GM20431 (cell line): ENCODE results near the gene AIRE.
"Not testable (repeated sequence)": the region's sequence is repeated elsewhere in the genome, so short reads cannot be mapped to it uniquely, and the experiment has no call there.

Experiments used
- in situ Hi-C: fragments of 300-500 bp; cut with MseI, MboI; formaldehyde crosslinking; loops from one replicate; pipeline ENCODE4 v1.15.0; 2020; ENCODE audit warnings: low sequenced_read_pairs; ENCODE audit not compliant: unreplicated experiment

AIRE gene

GRCh38 chr21:44265734-44266270, 19.9 kb upstream of the AIRE start:
- in situ Hi-C loops, result no loop called here

GRCh38 chr21:44267655-44268142, 18.0 kb upstream of the AIRE start:
- in situ Hi-C loops, result no loop called here

GRCh38 chr21:44269090-44269489, 16.6 kb upstream of the AIRE start:
- in situ Hi-C loops, result no loop called here

GRCh38 chr21:44271558-44272283, 14.0 kb upstream of the AIRE start:
- in situ Hi-C loops, result no loop called here

GRCh38 chr21:44272284-44272858, 13.3 kb upstream of the AIRE start:
- in situ Hi-C loops, result no loop called here

- in situ Hi-C loops, result no loop called here
These were observed 12.6 kb upstream of the AIRE start for GRCh38 chr21:44273046-44273445.

GRCh38 chr21:44275041-44275440, 10.6 kb upstream of the AIRE start:
- in situ Hi-C loops, result no loop called here

- in situ Hi-C loops, result no loop called here
These were observed 6.1 kb upstream of the AIRE start for GRCh38 chr21:44279354-44280260.

- in situ Hi-C loops, result no loop called here
These were observed 3.9 kb upstream of the AIRE start for GRCh38 chr21:44281801-44282200.

- in situ Hi-C loops, result no loop called here
These were observed 3.3 kb upstream of the AIRE start for GRCh38 chr21:44282370-44282769.

GRCh38 chr21:44283211-44283785, 2.4 kb upstream of the AIRE start:
- in situ Hi-C loops, result not testable (repeated sequence)

GRCh38 chr21:44283948-44284347, 1.7 kb upstream of the AIRE start:
- in situ Hi-C loops, result no loop called here

- in situ Hi-C loops, result no loop called here
These were observed 525 bp downstream of the AIRE start for GRCh38 chr21:44286086-44286715.

- in situ Hi-C loops, result no loop called here
These were observed 1.3 kb downstream of the AIRE start for GRCh38 chr21:44286716-44287632.

GRCh38 chr21:44288251-44289110, 2.8 kb downstream of the AIRE start:
- in situ Hi-C loops, result no loop called here

GRCh38 chr21:44289381-44290010, 3.8 kb downstream of the AIRE start:
- in situ Hi-C loops, result no loop called here

- in situ Hi-C loops, result no loop called here
These were observed 4.8 kb downstream of the AIRE start for GRCh38 chr21:44290327-44291077.
